Gastroesophageal sphincter (tissue), 4 donors: ENCODE results near the gene CHST8. TPM values are rescaled to one million over a fixed set of nuclear protein-coding genes. Genes with fewer than 3 reads are reported as not detected.
"Not testable (repeated sequence)": the region's sequence is repeated elsewhere in the genome, so short reads cannot be mapped to it uniquely, and the experiment has no call there.

Source experiments
- ATAC-seq: fragments of 150-250 bp; one replicate; pipeline ENCODE4 v1.9.1; 2016; ENCODE audit warnings: mild to moderate bottlenecking, moderate library complexity
- H3K27ac ChIP-seq, 4 donors: fragments of 200-600 bp; sonication (generic) in 3 of 4; 1 replicate in 3 of 4; 2 replicates in 1 of 4; pipeline ENCODE4 v1.5.1; 2016 to 2019
- H3K27me3 ChIP-seq: fragments of 200-600 bp; sonication (generic); one replicate; pipeline ENCODE4 v1.5.1; 2019
- H3K36me3 ChIP-seq, 2 donors: fragments of 200-600 bp; sonication (generic); one replicate each; pipeline ENCODE4 v1.5.1; 2019; ENCODE audit warnings: control low read depth in 1 of 2
- H3K4me1 ChIP-seq, 3 donors: fragments of 200-600 bp; sonication (generic); 1 replicate in 2 of 3; 2 replicates in 1 of 3; pipeline ENCODE4 v1.5.1; 2016 to 2019; ENCODE audit warnings: control low read depth in 2 of 3
- H3K4me3 ChIP-seq, 2 donors: fragments of 200-600 bp; sonication (generic); one replicate each; pipeline ENCODE4 v1.5.1; 2019; ENCODE audit warnings: mild to moderate bottlenecking in 1 of 2, moderate library complexity in 1 of 2
- H3K9me3 ChIP-seq, 3 donors: fragments of 200-600 bp; sonication (generic); one replicate each; pipeline ENCODE4 v1.5.1; 2017 to 2019; ENCODE audit warnings: control low read depth in 2 of 3
- EP300 ChIP-seq: sonication (generic); formaldehyde crosslinking; IDR thresholded peaks from one replicate; pipeline ENCODE4 v1.6.1; 2017; ENCODE audit warnings: antibody characterized with exemption, mild to moderate bottlenecking
- POLR2A ChIP-seq, 2 donors: fragments of 450-650 bp; IDR thresholded peaks; one replicate each; pipeline ENCODE4 v1.6.1; 2017; ENCODE audit warnings: antibody characterized with exemption in 2 of 2, mild to moderate bottlenecking in 2 of 2, moderate library complexity in 1 of 2
- POLR2AphosphoS5 ChIP-seq: sonication (generic); formaldehyde crosslinking; IDR thresholded peaks from one replicate; pipeline ENCODE4 v1.6.1; 2017; ENCODE audit warnings: antibody characterized with exemption
- WGBS, 2 donors: methylation state at CpG; one replicate each; pipeline ENCODE4 v1.1.5; 2018; ENCODE audit warnings: low coverage in 1 of 2; 5-methylcytosine and 5-hydroxymethylcytosine counted together
- total RNA-seq, 4 donors: library from RNA; depleted of rRNA; stranded (reverse); fragments of >200 nt; gene quantifications; one replicate each; pipeline ENCODE4 v1.1.0, GENCODE V29; 2016
- TF ChIP-seq, protein P1 (sequence below), 4 experiments: fragments of 200-600 bp in 2 of 4; fragments of 450-650 bp in 2 of 4; sonication (generic) in 1 of 4; IDR thresholded peaks; one replicate each; pipeline ENCODE4 v1.5.1; 2017 to 2019; ENCODE audit warnings: antibody characterized with exemption in 4 of 4, mild to moderate bottlenecking in 2 of 4, moderate library complexity in 2 of 4

The CHST8 gene
- total RNA-seq, 4 donors from 2014 or later = 0.16 to 0.66 (median 0.54) TPM; not detected in 1

DNA sequence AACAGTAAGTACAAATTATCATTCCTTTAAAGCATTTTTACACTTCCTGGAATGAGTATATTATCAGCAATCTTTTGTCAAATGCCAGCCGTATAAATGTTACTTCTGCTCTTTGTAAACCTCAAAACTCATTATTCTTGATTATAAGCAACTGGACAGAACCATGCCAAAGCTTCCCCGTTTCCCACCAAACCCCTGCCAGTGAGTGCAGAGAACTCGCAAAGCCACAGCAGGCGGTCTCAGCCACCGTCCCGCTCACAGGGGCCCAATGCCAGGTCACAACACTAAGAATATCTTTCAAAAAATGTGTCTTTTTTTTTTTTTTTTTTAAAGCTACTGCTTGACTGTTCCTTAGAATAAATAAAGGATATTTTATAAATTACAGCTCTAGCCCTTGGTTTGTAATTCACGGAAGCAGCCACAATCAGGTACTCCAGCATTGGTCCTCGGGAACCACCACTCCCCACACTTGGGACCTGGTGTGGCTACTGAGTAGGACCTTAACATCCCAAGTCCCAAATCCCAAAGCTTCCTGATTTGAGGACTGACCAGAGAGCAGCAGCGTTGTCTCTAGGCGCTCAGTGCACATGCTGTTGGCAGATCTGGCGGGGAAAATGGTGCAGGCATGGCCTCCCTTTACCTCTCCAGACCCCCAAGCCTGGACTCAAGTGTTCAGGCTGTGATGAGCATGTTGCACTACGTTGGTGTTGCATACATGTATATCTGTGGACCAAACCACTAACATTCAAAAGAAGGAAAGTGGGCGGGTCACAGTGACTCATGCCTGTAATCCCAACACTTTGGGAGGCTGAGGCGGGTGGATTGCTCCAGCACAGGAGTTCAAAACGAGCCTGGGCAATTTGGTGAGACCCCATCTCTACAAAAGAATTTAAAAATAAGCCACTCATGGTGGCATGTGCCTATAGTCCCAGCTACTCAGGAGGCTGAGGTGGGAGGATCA lies 193.9 kb downstream of the CHST8 start:
- H3K4me3 ChIP-seq = no peak overlapping the region
- no peaks in the 10 kb centered on the region for H3K27me3 ChIP-seq
- 46 to 59% methylated on average over 8 to 10 of the region's 15 CpGs for WGBS, 2 donors
- H3K4me1 ChIP-seq = peaks cover 0 to 16% (median 9%) of the 10 kb centered on the region in 3 donors
- no peak overlapping the region for H3K27ac ChIP-seq
- TF ChIP-seq, protein P1, sequence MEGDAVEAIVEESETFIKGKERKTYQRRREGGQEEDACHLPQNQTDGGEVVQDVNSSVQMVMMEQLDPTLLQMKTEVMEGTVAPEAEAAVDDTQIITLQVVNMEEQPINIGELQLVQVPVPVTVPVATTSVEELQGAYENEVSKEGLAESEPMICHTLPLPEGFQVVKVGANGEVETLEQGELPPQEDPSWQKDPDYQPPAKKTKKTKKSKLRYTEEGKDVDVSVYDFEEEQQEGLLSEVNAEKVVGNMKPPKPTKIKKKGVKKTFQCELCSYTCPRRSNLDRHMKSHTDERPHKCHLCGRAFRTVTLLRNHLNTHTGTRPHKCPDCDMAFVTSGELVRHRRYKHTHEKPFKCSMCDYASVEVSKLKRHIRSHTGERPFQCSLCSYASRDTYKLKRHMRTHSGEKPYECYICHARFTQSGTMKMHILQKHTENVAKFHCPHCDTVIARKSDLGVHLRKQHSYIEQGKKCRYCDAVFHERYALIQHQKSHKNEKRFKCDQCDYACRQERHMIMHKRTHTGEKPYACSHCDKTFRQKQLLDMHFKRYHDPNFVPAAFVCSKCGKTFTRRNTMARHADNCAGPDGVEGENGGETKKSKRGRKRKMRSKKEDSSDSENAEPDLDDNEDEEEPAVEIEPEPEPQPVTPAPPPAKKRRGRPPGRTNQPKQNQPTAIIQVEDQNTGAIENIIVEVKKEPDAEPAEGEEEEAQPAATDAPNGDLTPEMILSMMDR (IDR thresholded peaks at IDR 0.05) = no peak
- TF ChIP-seq POLR2A (IDR thresholded peaks at IDR 0.05) (no peak), POLR2AphosphoS5 (no peak), EP300 (no peak)
- peaks cover 0 to 37% of the 10 kb centered on the region in 2 donors for H3K36me3 ChIP-seq
- no peak for ATAC-seq
- H3K9me3 ChIP-seq = no peaks in the 10 kb centered on the region

DNA sequence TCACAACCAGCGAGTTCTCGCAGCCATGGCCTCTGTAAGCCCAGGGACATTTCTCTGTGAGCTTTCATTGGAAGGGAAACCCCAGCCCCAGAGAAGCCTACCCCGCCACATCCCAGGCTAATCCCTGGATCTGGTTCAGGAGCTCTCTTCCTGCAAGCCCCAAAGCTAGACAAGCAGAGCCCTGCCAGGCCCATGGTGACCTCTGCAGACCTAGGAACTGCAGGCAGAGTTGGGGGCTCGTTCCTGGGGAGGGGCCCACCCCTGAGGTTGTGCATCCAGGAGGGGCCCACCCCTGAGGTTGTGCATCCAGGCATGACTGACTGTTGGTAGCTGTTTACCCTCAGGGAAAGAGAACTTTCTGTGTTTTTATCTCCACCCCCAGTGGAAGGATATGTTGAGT lies 196.7 kb downstream of the CHST8 start:
- peaks cover 0 to 22% (median 9%) of the 10 kb centered on the region in 3 donors for H3K4me1 ChIP-seq
- H3K4me3 ChIP-seq = no peak overlapping the region
- no peak for TF ChIP-seq POLR2AphosphoS5
- TF ChIP-seq POLR2A (IDR thresholded peaks at IDR 0.05) = no peak
- TF ChIP-seq, protein P1 (IDR thresholded peaks at IDR 0.05) = no peak
- no peak for TF ChIP-seq EP300
- no CpG with 5 or more reads among the region's 4 CpGs for WGBS, 2 donors
- no peak overlapping the region for H3K27ac ChIP-seq
- H3K9me3 ChIP-seq = no peaks in the 10 kb centered on the region
- no peaks in the 10 kb centered on the region for H3K27me3 ChIP-seq
- H3K36me3 ChIP-seq = peaks cover 0 to 9% of the 10 kb centered on the region in 2 donors
- ATAC-seq = no peak

DNA sequence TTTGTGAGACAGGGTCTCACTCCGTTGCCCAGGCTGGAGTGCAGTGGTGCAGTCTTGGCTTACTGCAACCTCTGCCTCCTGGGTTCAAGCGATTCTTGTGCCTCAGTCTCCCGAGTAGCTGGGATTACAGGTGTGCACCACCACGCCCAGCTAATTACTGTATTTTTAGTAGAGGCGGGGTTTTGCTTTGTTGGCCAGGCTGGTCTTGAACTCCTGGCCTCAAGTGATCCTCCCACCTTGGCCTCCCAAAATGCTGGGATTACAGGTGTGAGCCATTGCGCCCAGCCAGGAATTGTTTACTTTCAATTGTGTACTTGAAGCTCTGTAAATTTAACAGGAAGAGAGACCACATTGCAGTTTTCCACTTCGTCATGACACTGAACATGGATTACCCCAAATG lies 197.3 kb downstream of the CHST8 start:
- Histone ChIP-seq H3K27ac (peak overlapping the region in 1 of 4 donors; percentile 74), H3K4me1 (peaks cover 0 to 22% (median 9%) of the 10 kb centered on the region in 3 donors)
- not testable (repeated sequence) for H3K4me3 ChIP-seq, H3K27me3 ChIP-seq, H3K9me3 ChIP-seq, H3K36me3 ChIP-seq, ATAC-seq
- WGBS, 2 donors = 50 to 81% methylated on average over 2 to 4 of the region's 7 CpGs

DNA sequence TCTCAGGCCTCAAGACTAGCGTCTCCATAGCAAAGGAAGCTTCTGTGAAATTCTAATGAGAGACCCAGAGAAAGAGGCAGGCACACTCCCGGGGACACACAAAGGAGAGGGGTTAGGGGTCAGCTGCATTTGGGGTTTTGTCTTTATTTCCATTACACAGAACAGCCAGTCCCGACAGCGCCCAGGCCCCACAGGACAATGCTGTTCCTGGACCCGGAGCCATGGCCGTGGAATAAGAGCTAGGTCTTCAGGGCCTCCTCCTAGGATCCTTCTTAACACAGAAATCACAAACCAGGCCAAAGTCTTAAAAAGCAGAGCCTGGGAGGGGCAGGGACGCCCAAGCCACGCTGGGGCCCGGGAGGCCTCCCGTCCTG lies 197.7 kb downstream of the CHST8 start:
- H3K27ac ChIP-seq = peak overlapping the region in 3 of 4 donors; percentile 73 to 76 (median 74)
- TF ChIP-seq POLR2AphosphoS5 = no peak
- TF ChIP-seq, protein P1 (IDR thresholded peaks at IDR 0.05) = no peak
- TF ChIP-seq POLR2A (IDR thresholded peaks at IDR 0.05) = no peak
- TF ChIP-seq EP300 = no peak
- ATAC-seq = no peak
- 79 to 85% methylated on average over 2 to 5 of the region's 10 CpGs for WGBS, 2 donors
- H3K27me3 ChIP-seq = no peaks in the 10 kb centered on the region
- peak overlapping the region; percentile 14 to 51 for H3K4me3 ChIP-seq
- H3K36me3 ChIP-seq = no peaks in the 10 kb centered on the region
- H3K9me3 ChIP-seq = no peaks in the 10 kb centered on the region
- H3K4me1 ChIP-seq = peaks cover 0 to 22% (median 9%) of the 10 kb centered on the region in 3 donors

DNA sequence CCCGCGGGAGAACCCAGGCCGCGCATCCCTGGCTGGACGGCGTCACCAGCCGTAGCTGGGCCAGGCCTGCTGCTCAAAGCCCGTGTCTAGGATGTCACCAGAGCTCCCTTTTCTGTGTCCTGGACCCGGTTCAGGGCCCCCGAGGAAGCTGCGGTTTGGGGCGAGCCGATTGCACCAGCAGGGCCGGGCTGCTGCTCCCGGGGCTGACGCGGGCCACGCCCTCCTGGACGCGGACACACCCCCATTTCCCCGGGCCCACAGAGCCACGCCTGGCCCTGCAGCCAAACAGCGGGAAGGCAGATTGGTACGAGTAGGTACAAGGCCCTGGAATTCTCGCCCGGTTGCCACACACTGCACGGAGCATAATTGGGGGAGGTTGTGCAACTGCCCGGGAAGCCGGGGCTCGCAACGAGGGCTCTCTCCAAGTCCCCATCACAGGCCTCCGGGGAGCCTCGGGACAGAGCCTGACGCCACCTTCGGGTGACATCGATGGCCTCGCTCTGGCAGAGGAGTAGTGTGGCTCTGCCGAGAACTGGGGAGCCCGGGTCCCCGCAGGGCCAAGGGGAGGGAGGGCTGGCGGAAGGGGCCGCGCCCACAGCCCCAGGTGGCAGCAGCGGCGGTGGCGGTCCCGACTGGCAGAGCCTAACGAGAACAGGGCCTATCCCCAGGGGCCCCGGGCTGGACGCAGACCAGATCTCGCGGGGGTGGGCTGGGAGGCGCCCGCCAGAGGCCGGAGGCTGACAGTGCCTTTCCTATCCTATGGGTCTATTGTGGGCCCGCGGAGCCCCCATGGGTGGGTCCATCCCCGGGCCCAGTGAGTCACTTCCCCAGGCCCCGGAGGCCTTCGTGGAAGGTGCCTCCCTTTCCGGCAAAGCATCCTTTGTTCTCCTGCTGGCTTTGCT lies 198.4 kb downstream of the CHST8 start:
- 20% methylated on average over 1 of the region's 61 CpGs; no CpG with 5 or more reads in 1 of the 2 donors for WGBS, 2 donors

More for the DNA sequence above, 198.4 kb downstream of the CHST8 start:
- Histone ChIP-seq H3K36me3 (no peaks in the 10 kb centered on the region), H3K27me3 (no peaks in the 10 kb centered on the region), H3K27ac (peak overlapping the region in 3 of 4 donors; percentile 73 to 76 (median 74)), H3K9me3 (no peaks in the 10 kb centered on the region), H3K4me1 (peaks cover 0 to 22% (median 9%) of the 10 kb centered on the region in 3 donors), H3K4me3 (peak overlapping the region; percentile 14 to 51)
- TF ChIP-seq EP300 (no peak), POLR2AphosphoS5 (peak; percentile 35)
- TF ChIP-seq, protein P1 (IDR thresholded peaks at IDR 0.05) = peak in 1 of 4 experiments; percentile 24
- ATAC-seq = peak; percentile 88
